Karpas-422 (cell line): ENCODE measurements around the gene APP. TPM values are rescaled to one million over a fixed set of nuclear protein-coding genes. Genes with fewer than 3 reads are reported as not detected.
A peak's percentile ranks its signal among the peaks of the same experiment; 100 is the strongest.

ENCODE experiments used
- DNase-seq: peaks from one replicate; pipeline ENCODE4 v3.0.0-alpha.2; 2015
- H2AFZ ChIP-seq: fragments of 200-600 bp; sonication (generic); 2 replicates; pipeline ENCODE4 v1.6.1; 2014; ENCODE audit warnings: antibody characterized with exemption, low read length, mixed read lengths
- H3K27ac ChIP-seq: fragments of 200-600 bp; sonication (generic); 2 replicates; pipeline ENCODE4 v1.5.1; 2014; ENCODE audit warnings: mild to moderate bottlenecking, low read length, moderate library complexity
- H3K27me3 ChIP-seq: fragments of 200-600 bp; sonication (generic); 2 replicates; pipeline ENCODE4 v1.6.1; 2014; ENCODE audit warnings: low read length, mixed read lengths
- H3K36me3 ChIP-seq: fragments of 200-600 bp; sonication (generic); 2 replicates; pipeline ENCODE4 v1.6.1; 2014; ENCODE audit warnings: low read length, mixed read lengths; ENCODE audit not compliant: insufficient read depth
- H3K4me1 ChIP-seq: fragments of 200-600 bp; sonication (generic); 2 replicates; pipeline ENCODE4 v1.6.1; 2014; ENCODE audit warnings: mild to moderate bottlenecking, low read length, mixed read lengths
- H3K4me2 ChIP-seq: fragments of 200-600 bp; sonication (generic); 2 replicates; pipeline ENCODE4 v1.6.1; 2014; ENCODE audit warnings: low read length, low read depth, mild to moderate bottlenecking; ENCODE audit not compliant: poor library complexity, severe bottlenecking
- H3K4me3 ChIP-seq: fragments of 200-600 bp; sonication (generic); 2 replicates; pipeline ENCODE4 v1.5.1; 2014; ENCODE audit warnings: mild to moderate bottlenecking, antibody characterized with exemption, low read length, mixed read lengths
- H3K79me2 ChIP-seq: fragments of 200-600 bp; sonication (generic); 2 replicates; pipeline ENCODE4 v1.6.1; 2014; ENCODE audit warnings: mild to moderate bottlenecking, low read length, mixed read lengths
- H3K9ac ChIP-seq: fragments of 200-600 bp; sonication (generic); 2 replicates; pipeline ENCODE4 v1.6.0; 2014; ENCODE audit warnings: low read length
- H3K9me2 ChIP-seq: fragments of 200-600 bp; sonication (generic), shearing (Covaris generic); replicated peaks from 2 replicates; pipeline ENCODE4 v1.6.0; 2014; ENCODE audit warnings: mild to moderate bottlenecking, low read length, moderate library complexity; ENCODE audit not compliant: insufficient read depth
- H3K9me3 ChIP-seq: fragments of 300-700, 200-600 bp; sonication (generic); 2 replicates; pipeline ENCODE4 v1.6.1; 2014; ENCODE audit warnings: low read length, mixed read lengths
- H4K20me1 ChIP-seq: fragments of 200-600 bp; sonication (generic); 2 replicates; pipeline ENCODE4 v1.6.1; 2014; ENCODE audit warnings: mild to moderate bottlenecking, antibody characterized with exemption, low read length, low read depth; ENCODE audit not compliant: insufficient read depth
- total RNA-seq: library from RNA; depleted of rRNA; stranded (reverse); fragments of >200 nt; shearing (Covaris generic); gene quantifications from 2 replicates; pipeline ENCODE4 v1.2.3, GENCODE V29; 2014; ENCODE audit warnings: low replicate concordance

APP gene
- total RNA-seq, 1 experiment from 2014 or later: not detected

- Histone ChIP-seq H3K4me2 (no peak overlapping the region), H3K9me3 (no peaks in the 10 kb centered on the region), H3K4me3 (no peak overlapping the region), H3K4me1 (no peaks in the 10 kb centered on the region), H3K27me3 (no peaks in the 10 kb centered on the region), H4K20me1 (no peaks in the 10 kb centered on the region), H3K27ac (no peak overlapping the region), H3K36me3 (no peaks in the 10 kb centered on the region), H3K9ac (no peak overlapping the region), H3K9me2 (no peaks in the 10 kb centered on the region), H2AFZ (no peak overlapping the region), H3K79me2 (no peaks in the 10 kb centered on the region)
- DNase-seq: no peak
Observed at GRCh38 chr21:26043891-26044290, 126.7 kb downstream of the APP start.

- H3K27me3 ChIP-seq: no peaks in the 10 kb centered on the region
- H3K27ac ChIP-seq: no peak overlapping the region
- no peak overlapping the region for H3K9ac ChIP-seq
- DNase-seq: no peak
- no peaks in the 10 kb centered on the region for H3K4me1 ChIP-seq
- H3K79me2 ChIP-seq: no peaks in the 10 kb centered on the region
- H3K4me2 ChIP-seq: no peak overlapping the region
- H4K20me1 ChIP-seq: no peaks in the 10 kb centered on the region
- no peaks in the 10 kb centered on the region for H3K9me3 ChIP-seq
- H3K36me3 ChIP-seq: no peaks in the 10 kb centered on the region
- H3K9me2 ChIP-seq: no peaks in the 10 kb centered on the region
- no peak overlapping the region for H2AFZ ChIP-seq
- no peak overlapping the region for H3K4me3 ChIP-seq
Observed at GRCh38 chr21:26042181-26042876, 128.2 kb downstream of the APP start.

GRCh38 chr21:26041431-26042180 lies 129.0 kb downstream of the APP start:
- Histone ChIP-seq H2AFZ (no peak overlapping the region), H3K27me3 (no peaks in the 10 kb centered on the region), H3K79me2 (no peaks in the 10 kb centered on the region)

GRCh38 chr21:26036916-26037315 lies 133.7 kb downstream of the APP start:
- Histone ChIP-seq H3K36me3 (no peaks in the 10 kb centered on the region), H3K27me3 (no peaks in the 10 kb centered on the region), H3K27ac (no peak overlapping the region), H3K4me2 (no peak overlapping the region), H3K9me3 (no peaks in the 10 kb centered on the region), H3K4me3 (no peak overlapping the region), H4K20me1 (no peaks in the 10 kb centered on the region), H3K79me2 (no peaks in the 10 kb centered on the region), H3K4me1 (no peaks in the 10 kb centered on the region), H2AFZ (no peak overlapping the region), H3K9ac (no peak overlapping the region), H3K9me2 (no peaks in the 10 kb centered on the region)
- DNase-seq: no peak

More at GRCh38 chr21:26041431-26042180, 129.0 kb downstream of the APP start:
- Histone ChIP-seq H3K27ac (no peak overlapping the region), H3K4me1 (no peaks in the 10 kb centered on the region), H3K4me2 (no peak overlapping the region), H4K20me1 (no peaks in the 10 kb centered on the region), H3K4me3 (no peak overlapping the region), H3K9me3 (no peaks in the 10 kb centered on the region), H3K9ac (no peak overlapping the region), H3K9me2 (no peaks in the 10 kb centered on the region), H3K36me3 (no peaks in the 10 kb centered on the region)
- DNase-seq: no peak

- DNase-seq: peak; percentile 43
- Histone ChIP-seq H4K20me1 (no peaks in the 10 kb centered on the region), H3K9ac (no peak overlapping the region), H3K79me2 (no peaks in the 10 kb centered on the region), H3K4me1 (no peaks in the 10 kb centered on the region), H3K9me3 (no peaks in the 10 kb centered on the region), H3K27me3 (no peaks in the 10 kb centered on the region), H3K36me3 (no peaks in the 10 kb centered on the region), H3K9me2 (no peaks in the 10 kb centered on the region), H3K4me3 (no peak overlapping the region), H3K4me2 (no peak overlapping the region), H3K27ac (no peak overlapping the region), H2AFZ (no peak overlapping the region)
Observed at GRCh38 chr21:26032263-26032662, 138.3 kb downstream of the APP start.

- H3K4me2 ChIP-seq: no peak overlapping the region
- H3K27me3 ChIP-seq: no peaks in the 10 kb centered on the region
- no peaks in the 10 kb centered on the region for H3K79me2 ChIP-seq
Observed at GRCh38 chr21:26028183-26028582, 142.4 kb downstream of the APP start.

GRCh38 chr21:26027696-26028095 lies 142.9 kb downstream of the APP start:
- Histone ChIP-seq H3K27ac (no peak overlapping the region), H3K9me3 (no peaks in the 10 kb centered on the region), H3K36me3 (no peaks in the 10 kb centered on the region), H3K27me3 (no peaks in the 10 kb centered on the region), H2AFZ (no peak overlapping the region), H3K9ac (no peak overlapping the region), H3K4me1 (no peaks in the 10 kb centered on the region), H4K20me1 (no peaks in the 10 kb centered on the region), H3K9me2 (no peaks in the 10 kb centered on the region), H3K79me2 (no peaks in the 10 kb centered on the region), H3K4me2 (no peak overlapping the region), H3K4me3 (no peak overlapping the region)
- no peak for DNase-seq

More at GRCh38 chr21:26028183-26028582, 142.4 kb downstream of the APP start:
- Histone ChIP-seq H3K27ac (no peak overlapping the region), H3K9me2 (no peaks in the 10 kb centered on the region), H3K9me3 (no peaks in the 10 kb centered on the region), H3K4me1 (no peaks in the 10 kb centered on the region), H4K20me1 (no peaks in the 10 kb centered on the region), H3K4me3 (no peak overlapping the region), H3K36me3 (no peaks in the 10 kb centered on the region), H2AFZ (no peak overlapping the region), H3K9ac (no peak overlapping the region)
- no peak for DNase-seq

- no peaks in the 10 kb centered on the region for H3K79me2 ChIP-seq
- no peaks in the 10 kb centered on the region for H3K4me1 ChIP-seq
- no peak overlapping the region for H3K4me2 ChIP-seq
- no peak overlapping the region for H2AFZ ChIP-seq
- no peaks in the 10 kb centered on the region for H3K9me2 ChIP-seq
- no peak for DNase-seq
- no peaks in the 10 kb centered on the region for H3K36me3 ChIP-seq
- H3K27me3 ChIP-seq: no peaks in the 10 kb centered on the region
- no peak overlapping the region for H3K9ac ChIP-seq
- H4K20me1 ChIP-seq: no peaks in the 10 kb centered on the region
- no peaks in the 10 kb centered on the region for H3K9me3 ChIP-seq
- H3K4me3 ChIP-seq: no peak overlapping the region
- no peak overlapping the region for H3K27ac ChIP-seq
Observed at GRCh38 chr21:26025536-26026512, 144.7 kb downstream of the APP start.
